Measurements from ENCODE around the gene RUVBL2. TPM values are rescaled to one million over a fixed set of nuclear protein-coding genes. Genes with fewer than 3 reads are reported as not detected.

The RUVBL2 gene
- total RNA-seq: 156 and 174 TPM in 2 replicates

GRCh38 chr19:48993175-48994034, at the start of gene RUVBL2, which contains the start of gene GYS1:
Gene RUVBL2, plus strand, starts transcription at chr19:48993887. Its CDS starts 25 bp downstream, at chr19:48993912.
Gene GYS1, minus strand, starts transcription at chr19:48993309. Its CDS starts 197 bp downstream, at chr19:48993112.

GRCh38 chr19:48954595-48955307, 38.9 kb upstream of the RUVBL2 start, which contains the start of gene BAX:
Gene BAX, plus strand, starts transcription at chr19:48954875. Its CDS starts 54 bp downstream, at chr19:48954929.

GRCh38 chr19:48965040-48965805, 28.5 kb upstream of the RUVBL2 start, which contains the start of gene FTL:
Gene FTL, plus strand, starts transcription at chr19:48965309. Its CDS starts 199 bp downstream, at chr19:48965508.

GRCh38 chr19:49017041-49017665, 23.5 kb downstream of the RUVBL2 start, which contains the start of gene LHB:
Gene LHB, minus strand, starts transcription at chr19:49017091. Its CDS starts 10 bp downstream, at chr19:49017081.

GRCh38 chr19:49024233-49024632, 30.5 kb downstream of the RUVBL2 start, which contains the start of gene CGB3:
Gene CGB3, minus strand, starts transcription at chr19:49024333. Its CDS starts 362 bp downstream, at chr19:49023971.

GRCh38 chr19:49031642-49032301, 38.1 kb downstream of the RUVBL2 start, which contains the start of gene CGB2:
Gene CGB2, plus strand, starts transcription at chr19:49031890. Its CDS starts 206 bp downstream, at chr19:49032096.

GRCh38 chr19:49036815-49037214, 43.1 kb downstream of the RUVBL2 start, which contains the start of gene CGB1:
Gene CGB1, minus strand, starts transcription at chr19:49036895. Its CDS starts 184 bp downstream, at chr19:49036711.

GRCh38 chr19:49043548-49043947, 49.9 kb downstream of the RUVBL2 start, which contains the start of gene CGB5:
Gene CGB5, plus strand, starts transcription at chr19:49043848. Its CDS starts 362 bp downstream, at chr19:49044210.

GRCh38 chr19:49049011-49049410, 55.3 kb downstream of the RUVBL2 start, which contains the start of gene CGB8:
Gene CGB8, minus strand, starts transcription at chr19:49049111. Its CDS starts 372 bp downstream, at chr19:49048739.

GRCh38 chr19:49057636-49058234, 64.0 kb downstream of the RUVBL2 start, which contains the start of gene CGB7:
Gene CGB7, minus strand, starts transcription at chr19:49057749. Its CDS starts 2,374 bp downstream, at chr19:49055375.

GRCh38 chr19:49064768-49065611, 71.3 kb downstream of the RUVBL2 start, which contains the start of gene NTF4:
Gene NTF4, minus strand, starts transcription at chr19:49064818. Its CDS starts 2,821 bp downstream, at chr19:49061997.

Other genes with a start within 250 kb of the RUVBL2 start
- 0.07 TPM in 1 of 2 replicates, not detected in the other for gene IZUMO1, start 247.0 kb upstream of the RUVBL2 start, total RNA-seq
- gene FUT1, start 241.2 kb upstream of the RUVBL2 start, total RNA-seq: 0.13 TPM in 2 replicates
- gene FGF21, start 238.4 kb upstream of the RUVBL2 start, total RNA-seq: not detected in 2 replicates
- gene BCAT2, start 182.9 kb upstream of the RUVBL2 start, total RNA-seq: 33.0 and 35.3 TPM in 2 replicates
- gene HSD17B14, start 157.4 kb upstream of the RUVBL2 start, total RNA-seq: 2.2 and 2.8 TPM in 2 replicates
- 21.3 and 22.6 TPM in 2 replicates for gene PLEKHA4, start 125.3 kb upstream of the RUVBL2 start, total RNA-seq
- gene PPP1R15A, start 121.5 kb upstream of the RUVBL2 start, total RNA-seq: 53.2 and 70.7 TPM in 2 replicates
- 0.23 TPM in 1 of 2 replicates, not detected in the other for gene TULP2, start 95.1 kb upstream of the RUVBL2 start, total RNA-seq
- 522 and 547 TPM in 2 replicates for gene NUCB1, start 93.6 kb upstream of the RUVBL2 start, total RNA-seq
- gene DHDH, start 60.2 kb upstream of the RUVBL2 start, total RNA-seq: 0.17 TPM in 1 of 2 replicates, not detected in the other
- 79.2 and 117 TPM in 2 replicates for gene BAX, start 39.0 kb upstream of the RUVBL2 start, total RNA-seq
- 4,527 and 7,180 TPM in 2 replicates for gene FTL, start 28.6 kb upstream of the RUVBL2 start, total RNA-seq
- 108 and 117 TPM in 2 replicates for gene GYS1, start 578 bp upstream of the RUVBL2 start, total RNA-seq
- not detected in 2 replicates for gene LHB, start 23.2 kb downstream of the RUVBL2 start, total RNA-seq
- gene CGB3, start 30.4 kb downstream of the RUVBL2 start, total RNA-seq: not detected in 2 replicates
- not detected in 2 replicates for gene CGB2, start 38.0 kb downstream of the RUVBL2 start, total RNA-seq
- gene CGB1, start 43.0 kb downstream of the RUVBL2 start, total RNA-seq: not detected in 2 replicates
- not detected in 2 replicates for gene CGB5, start 50.0 kb downstream of the RUVBL2 start, total RNA-seq
- gene CGB8, start 55.2 kb downstream of the RUVBL2 start, total RNA-seq: not detected in 2 replicates
- gene CGB7, start 63.9 kb downstream of the RUVBL2 start, total RNA-seq: under 0.01 and 0.17 TPM in 2 replicates
- gene NTF4, start 70.9 kb downstream of the RUVBL2 start, total RNA-seq: not detected in 2 replicates
- gene KCNA7, start 78.8 kb downstream of the RUVBL2 start, total RNA-seq: not detected in 2 replicates
- gene SNRNP70, start 91.6 kb downstream of the RUVBL2 start, total RNA-seq: 159 and 170 TPM in 2 replicates
- 7.5 and 12.6 TPM in 2 replicates for gene LIN7B, start 120.5 kb downstream of the RUVBL2 start, total RNA-seq
- 0.26 and 0.36 TPM in 2 replicates for gene C19orf73, start 125.3 kb downstream of the RUVBL2 start, total RNA-seq
- 2.6 and 2.7 TPM in 2 replicates for gene PPFIA3, start 125.7 kb downstream of the RUVBL2 start, total RNA-seq
- 0.53 and 0.65 TPM in 2 replicates for gene HRC, start 161.5 kb downstream of the RUVBL2 start, total RNA-seq
- 27.5 and 30.3 TPM in 2 replicates for gene TRPM4, start 163.9 kb downstream of the RUVBL2 start, total RNA-seq